Loucy (cell line): ENCODE results near the gene ABCA9.

Experiments used
- EZH2phosphoT487 ChIP-seq: fragments of 200-600 bp; IDR thresholded peaks from 2 replicates; pipeline ENCODE4 v1.6.1; 2018; ENCODE audit warnings: antibody characterized with exemption, mild to moderate bottlenecking, moderate library complexity, borderline replicate concordance
- TF ChIP-seq, protein P1 (sequence below): fragments of 200-600 bp; sonication (generic); conservative IDR thresholded peaks from 2 replicates; pipeline ENCODE4 v1.5.1; 2014; ENCODE audit warnings: mild to moderate bottlenecking, antibody characterized with exemption, low read length

GRCh38 chr17:69015631-69016030 is 45.1 kb downstream of the ABCA9 start:
- TF ChIP-seq, protein P1, sequence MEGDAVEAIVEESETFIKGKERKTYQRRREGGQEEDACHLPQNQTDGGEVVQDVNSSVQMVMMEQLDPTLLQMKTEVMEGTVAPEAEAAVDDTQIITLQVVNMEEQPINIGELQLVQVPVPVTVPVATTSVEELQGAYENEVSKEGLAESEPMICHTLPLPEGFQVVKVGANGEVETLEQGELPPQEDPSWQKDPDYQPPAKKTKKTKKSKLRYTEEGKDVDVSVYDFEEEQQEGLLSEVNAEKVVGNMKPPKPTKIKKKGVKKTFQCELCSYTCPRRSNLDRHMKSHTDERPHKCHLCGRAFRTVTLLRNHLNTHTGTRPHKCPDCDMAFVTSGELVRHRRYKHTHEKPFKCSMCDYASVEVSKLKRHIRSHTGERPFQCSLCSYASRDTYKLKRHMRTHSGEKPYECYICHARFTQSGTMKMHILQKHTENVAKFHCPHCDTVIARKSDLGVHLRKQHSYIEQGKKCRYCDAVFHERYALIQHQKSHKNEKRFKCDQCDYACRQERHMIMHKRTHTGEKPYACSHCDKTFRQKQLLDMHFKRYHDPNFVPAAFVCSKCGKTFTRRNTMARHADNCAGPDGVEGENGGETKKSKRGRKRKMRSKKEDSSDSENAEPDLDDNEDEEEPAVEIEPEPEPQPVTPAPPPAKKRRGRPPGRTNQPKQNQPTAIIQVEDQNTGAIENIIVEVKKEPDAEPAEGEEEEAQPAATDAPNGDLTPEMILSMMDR = no peak
- TF ChIP-seq EZH2phosphoT487 = no peak
